Endometrium (tissue), 2 donors: Measurements from ENCODE around the gene ITGB5.
"Not testable (repeated sequence)": the region's sequence is repeated elsewhere in the genome, so short reads cannot be mapped to it uniquely, and the experiment has no call there.

Experiments used
- FAIRE-seq: peaks from 2 replicates; lab custom pipeline; 2012; peaks lifted over from hg19 to GRCh38; lab: Jason Lieb, UNC
- donor health status: control.
- donor health status: control.

ITGB5 gene

GRCh38 chr3:124788254-124788745, 98.9 kb downstream of the ITGB5 start:
- no peak for FAIRE-seq

- no peak for FAIRE-seq
These were observed 99.5 kb downstream of the ITGB5 start for GRCh38 chr3:124787476-124788195.

- peak; percentile 26 for FAIRE-seq
These were observed 100.5 kb downstream of the ITGB5 start for GRCh38 chr3:124786511-124787241.

- no peak for FAIRE-seq
These were observed 101.2 kb downstream of the ITGB5 start for GRCh38 chr3:124785973-124786372.

GRCh38 chr3:124784686-124785382, 102.3 kb downstream of the ITGB5 start:
- FAIRE-seq: no peak

GRCh38 chr3:124783696-124784095, 103.5 kb downstream of the ITGB5 start:
- FAIRE-seq: no peak

GRCh38 chr3:124782377-124782712, 104.8 kb downstream of the ITGB5 start:
- not testable (repeated sequence) for FAIRE-seq

- no peak for FAIRE-seq
These were observed 105.4 kb downstream of the ITGB5 start for GRCh38 chr3:124781476-124782376.

GRCh38 chr3:124780761-124781475, 106.2 kb downstream of the ITGB5 start:
- FAIRE-seq: no peak

- FAIRE-seq: no peak
These were observed 106.8 kb downstream of the ITGB5 start for GRCh38 chr3:124780356-124780755.

- FAIRE-seq: no peak
These were observed 107.4 kb downstream of the ITGB5 start for GRCh38 chr3:124779751-124780191.

- no peak for FAIRE-seq
These were observed 108.0 kb downstream of the ITGB5 start for GRCh38 chr3:124779116-124779515.

GRCh38 chr3:124777762-124778470, 109.2 kb downstream of the ITGB5 start:
- FAIRE-seq: no peak

- no peak for FAIRE-seq
These were observed 110.3 kb downstream of the ITGB5 start for GRCh38 chr3:124776856-124777255.

GRCh38 chr3:124775877-124776276, 111.3 kb downstream of the ITGB5 start:
- FAIRE-seq: no peak

- FAIRE-seq: no peak
These were observed 112.2 kb downstream of the ITGB5 start for GRCh38 chr3:124774841-124775402.

GRCh38 chr3:124774327-124774718, 112.8 kb downstream of the ITGB5 start:
- no peak for FAIRE-seq

GRCh38 chr3:124773351-124774326, 113.5 kb downstream of the ITGB5 start:
- no peak for FAIRE-seq
